ENCODE data around the gene TXLNA. TPM values are rescaled to one million over a fixed set of nuclear protein-coding genes. Genes with fewer than 3 reads are reported as not detected.

TXLNA gene
- total RNA-seq, 1 donor from 2014 or later = 16.5 TPM

- no peak for ATAC-seq
- DNase-seq = no peak
- intact Hi-C loops (cut with micrococcal nuclease) = no loop called here
Measured at GRCh38 chr1:32234792-32235191, 55.3 kb downstream of the TXLNA start.

- ATAC-seq = no peak
- intact Hi-C loops (cut with micrococcal nuclease) = no loop called here
Measured at GRCh38 chr1:32239337-32239736, 59.9 kb downstream of the TXLNA start.

GRCh38 chr1:32239790-32240139 lies 60.3 kb downstream of the TXLNA start:
- ATAC-seq (no peak), DNase-seq (peak; percentile 41)
- intact Hi-C loops (cut with micrococcal nuclease) = no loop called here

More at GRCh38 chr1:32239337-32239736, 59.9 kb downstream of the TXLNA start:
- no peak for DNase-seq

GRCh38 chr1:32240140-32240951 lies 60.9 kb downstream of the TXLNA start:
- intact Hi-C loops (cut with micrococcal nuclease) = no loop called here
- ATAC-seq (peak; percentile 88), DNase-seq (peak; percentile 83)

- DNase-seq (peak; percentile 77), ATAC-seq (peak; percentile 78)
- intact Hi-C loops (cut with micrococcal nuclease) = no loop called here
Measured at GRCh38 chr1:32241001-32241763, 61.7 kb downstream of the TXLNA start.

- intact Hi-C loops (cut with micrococcal nuclease) = no loop called here
- peak; percentile 32 for ATAC-seq
- DNase-seq = peak; percentile 71
Measured at GRCh38 chr1:32242341-32242851, 62.9 kb downstream of the TXLNA start.

- DNase-seq (peak; percentile 58), ATAC-seq (peak; percentile 62)
- intact Hi-C loops (cut with micrococcal nuclease) = no loop called here
Measured at GRCh38 chr1:32246888-32247273, 67.4 kb downstream of the TXLNA start, which contains the start of gene FAM167B. TSS of gene FAM167B (plus strand) at chr1:32247222. CDS start at chr1:32247422, 200 bp downstream.

- ATAC-seq = peak; percentile 8
- peak; percentile 48 for DNase-seq
- intact Hi-C loops (cut with micrococcal nuclease) = no loop called here
Measured at GRCh38 chr1:32247452-32247851, 68.0 kb downstream of the TXLNA start.

Other genes starting within 250 kb of the TXLNA start
- 252 TPM for gene PTP4A2, start 241.3 kb upstream of the TXLNA start, total RNA-seq
- gene KHDRBS1, start 165.8 kb upstream of the TXLNA start, total RNA-seq = 61.7 TPM
- 5.6 TPM for gene TMEM39B, start 106.7 kb upstream of the TXLNA start, total RNA-seq
- gene KPNA6, start 71.6 kb upstream of the TXLNA start, total RNA-seq = 78.6 TPM
- 33.2 TPM for gene CCDC28B, start 20.9 kb downstream of the TXLNA start, total RNA-seq
- gene IQCC, start 26.0 kb downstream of the TXLNA start, total RNA-seq = 0.92 TPM
- not detected for gene DCDC2B, start 29.4 kb downstream of the TXLNA start, total RNA-seq
- 7.4 TPM for gene TMEM234, start 42.7 kb downstream of the TXLNA start, total RNA-seq
- 104 TPM for gene EIF3I, start 42.7 kb downstream of the TXLNA start, total RNA-seq
- gene FAM167B, start 67.5 kb downstream of the TXLNA start, total RNA-seq = 9.1 TPM
- gene LCK, start 71.6 kb downstream of the TXLNA start, total RNA-seq = 0.50 TPM
- gene HDAC1, start 112.4 kb downstream of the TXLNA start, total RNA-seq = 46.1 TPM
- gene MARCKSL1, start 156.6 kb downstream of the TXLNA start, total RNA-seq = 15.3 TPM
- 2.8 TPM for gene FAM229A, start 182.8 kb downstream of the TXLNA start, total RNA-seq
- gene TSSK3, start 182.9 kb downstream of the TXLNA start, total RNA-seq = 2.0 TPM
- 40.5 TPM for gene BSDC1, start 214.8 kb downstream of the TXLNA start, total RNA-seq